SK-N-SH treated with all-trans-retinoic acid at 6 μM for 48 hours (cell line): ENCODE measurements around the gene GLT8D1.
"Not testable (repeated sequence)": the region's sequence is repeated elsewhere in the genome, so short reads cannot be mapped to it uniquely, and the experiment has no call there.

Experiments used
- ATAC-seq: fragments of 200-7000 bp; cut with Tn5 transposase; 3 replicates; pipeline ENCODE4 v1.9.1; 2020; ENCODE audit warnings: mild to moderate bottlenecking, moderate library complexity
- ARNTL ChIP-seq: fragments of 450-650 bp; formaldehyde crosslinking; IDR thresholded peaks from 2 replicates; pipeline ENCODE4 v1.5.0; 2020; ENCODE audit warnings: low read depth, mild to moderate bottlenecking, moderate library complexity, borderline replicate concordance
- BACH2 ChIP-seq: fragments of 250-450 bp; sonication (Bioruptor Pico); IDR thresholded peaks from 2 replicates; pipeline ENCODE4 v1.9.0; 2021; ENCODE audit warnings: mild to moderate bottlenecking, borderline replicate concordance
- CREB5 ChIP-seq: fragments of 250-450 bp; sonication (Bioruptor Pico); IDR thresholded peaks from 2 replicates; pipeline ENCODE4 v1.5.1; 2020; ENCODE audit warnings: low read depth, mild to moderate bottlenecking, moderate library complexity
- CSDC2 ChIP-seq: fragments of 250-450 bp; sonication (Bioruptor Pico); IDR thresholded peaks from 2 replicates; pipeline ENCODE4 v1.5.0; 2020; ENCODE audit warnings: mild to moderate bottlenecking, moderate library complexity
- ESRRG ChIP-seq: fragments of 250-450 bp; sonication (Bioruptor Pico); IDR thresholded peaks from 2 replicates; pipeline ENCODE4 v1.6.1; 2021; ENCODE audit warnings: mild to moderate bottlenecking
- ISL1 ChIP-seq: fragments of 250-450 bp; sonication (Bioruptor Pico); IDR thresholded peaks from 2 replicates; pipeline ENCODE4 v2.1.2; 2022; ENCODE audit warnings: mild to moderate bottlenecking, moderate library complexity
- OSR1 ChIP-seq: fragments of 250-450 bp; sonication (Bioruptor Pico); IDR thresholded peaks from 2 replicates; pipeline ENCODE4 v1.8.0; 2022; ENCODE audit warnings: moderate library complexity, mild to moderate bottlenecking, inconsistent platforms
- PATZ1 ChIP-seq: fragments of 250-450 bp; sonication (Bioruptor Pico); IDR thresholded peaks from 2 replicates; pipeline ENCODE4 v1.8.0; 2020; ENCODE audit warnings: mild to moderate bottlenecking, moderate library complexity, borderline replicate concordance
- PPARA ChIP-seq: fragments of 250-450 bp; sonication (Bioruptor Pico); IDR thresholded peaks from 2 replicates; pipeline ENCODE4 v1.5.0; 2020; ENCODE audit warnings: mild to moderate bottlenecking, borderline replicate concordance
- RARB ChIP-seq: fragments of 250-450 bp; sonication (Bioruptor Pico); IDR thresholded peaks from 2 replicates; pipeline ENCODE4 v1.8.0; 2021; ENCODE audit warnings: mild to moderate bottlenecking, moderate library complexity
- SNAI2 ChIP-seq: fragments of 250-450 bp; sonication (Bioruptor Pico); IDR thresholded peaks from 2 replicates; pipeline ENCODE4 v1.5.0; 2020; ENCODE audit warnings: mild to moderate bottlenecking, moderate library complexity
- TCF4 ChIP-seq: fragments of 250-450 bp; sonication (Bioruptor Pico); IDR thresholded peaks from 2 replicates; pipeline ENCODE4 v1.8.0; 2021; ENCODE audit warnings: mild to moderate bottlenecking, moderate library complexity, borderline replicate concordance
- TOX ChIP-seq: fragments of 250-450 bp; sonication (Bioruptor Pico); IDR thresholded peaks from 2 replicates; pipeline ENCODE4 v1.8.0; 2021; ENCODE audit warnings: mild to moderate bottlenecking, moderate library complexity, borderline replicate concordance
- TSHZ2 ChIP-seq: fragments of 250-450 bp; sonication (Bioruptor Pico); IDR thresholded peaks from 2 replicates; pipeline ENCODE4 v1.5.0; 2020; ENCODE audit warnings: mild to moderate bottlenecking, moderate library complexity
- ZC3H10 ChIP-seq: fragments of 250-450 bp; sonication (Bioruptor Pico); IDR thresholded peaks from 2 replicates; pipeline ENCODE4 v1.5.1; 2021; ENCODE audit warnings: mild to moderate bottlenecking, moderate library complexity
- ZFP3 ChIP-seq: fragments of 250-450 bp; sonication (Bioruptor Pico); IDR thresholded peaks from 2 replicates; pipeline ENCODE4 v1.5.0; 2020; ENCODE audit warnings: mild to moderate bottlenecking, moderate library complexity
- ZFP30 ChIP-seq: fragments of 450-650 bp; formaldehyde crosslinking; IDR thresholded peaks from 2 replicates; pipeline ENCODE4 v1.5.0; 2022; ENCODE audit warnings: mild to moderate bottlenecking, moderate library complexity
- ZNF565 ChIP-seq: fragments of 450-650 bp; formaldehyde crosslinking; conservative IDR thresholded peaks from 2 replicates; pipeline ENCODE4 v1.5.0; 2020; ENCODE audit warnings: low read depth, mild to moderate bottlenecking, moderate library complexity
- ZNF70 ChIP-seq: fragments of 450-650 bp; formaldehyde crosslinking; IDR thresholded peaks from 2 replicates; pipeline ENCODE4 v1.5.0; 2020; ENCODE audit warnings: mild to moderate bottlenecking, moderate library complexity
- ZNF8 ChIP-seq: fragments of 450-650 bp; formaldehyde crosslinking; IDR thresholded peaks from 2 replicates; pipeline ENCODE4 v1.5.0; 2020; ENCODE audit warnings: mild to moderate bottlenecking, moderate library complexity

The GLT8D1 gene

GRCh38 chr3:52681596-52681995 is 24.0 kb downstream of the GLT8D1 start:
- TF ChIP-seq ZNF8 (CRISPR knock-in tag) (no peak), CREB5 (CRISPR knock-in tag) (no peak), ESRRG (CRISPR knock-in tag) (no peak), BACH2 (no peak), ZNF565 (CRISPR knock-in tag) (no peak), PPARA (CRISPR knock-in tag) (no peak), OSR1 (CRISPR knock-in tag) (no peak), CSDC2 (CRISPR knock-in tag) (no peak), PATZ1 (CRISPR knock-in tag) (no peak), TOX (CRISPR knock-in tag) (no peak), RARB (CRISPR knock-in tag) (no peak), ZC3H10 (CRISPR knock-in tag) (no peak), ZNF70 (CRISPR knock-in tag) (no peak), ZFP30 (CRISPR knock-in tag) (no peak), ARNTL (CRISPR knock-in tag) (no peak), TCF4 (CRISPR knock-in tag) (no peak), ISL1 (CRISPR knock-in tag) (no peak), TSHZ2 (CRISPR knock-in tag) (no peak), SNAI2 (CRISPR knock-in tag) (no peak)
- no peak for ATAC-seq

GRCh38 chr3:52679811-52680210 is 25.8 kb downstream of the GLT8D1 start:
- no peak for TF ChIP-seq SNAI2 (CRISPR knock-in tag)
- TF ChIP-seq ZNF8 (CRISPR knock-in tag), result no peak
- ATAC-seq, result no peak

- no peak for ATAC-seq
- TF ChIP-seq BACH2, result no peak
Measured at GRCh38 chr3:52679199-52679538, 26.4 kb downstream of the GLT8D1 start.

GRCh38 chr3:52678265-52679198 is 27.1 kb downstream of the GLT8D1 start:
- no peak for ATAC-seq

GRCh38 chr3:52676201-52676600 is 29.4 kb downstream of the GLT8D1 start:
- not testable (repeated sequence) for ATAC-seq

More at GRCh38 chr3:52678265-52679198, 27.1 kb downstream of the GLT8D1 start:
- TF ChIP-seq ISL1 (CRISPR knock-in tag) (no peak), TCF4 (CRISPR knock-in tag) (no peak), ZFP3 (CRISPR knock-in tag) (no peak), RARB (CRISPR knock-in tag) (no peak), BACH2 (no peak), ZNF70 (CRISPR knock-in tag) (no peak), TOX (CRISPR knock-in tag) (no peak)
